ENCODE data around the gene STAT3.

DNA sequence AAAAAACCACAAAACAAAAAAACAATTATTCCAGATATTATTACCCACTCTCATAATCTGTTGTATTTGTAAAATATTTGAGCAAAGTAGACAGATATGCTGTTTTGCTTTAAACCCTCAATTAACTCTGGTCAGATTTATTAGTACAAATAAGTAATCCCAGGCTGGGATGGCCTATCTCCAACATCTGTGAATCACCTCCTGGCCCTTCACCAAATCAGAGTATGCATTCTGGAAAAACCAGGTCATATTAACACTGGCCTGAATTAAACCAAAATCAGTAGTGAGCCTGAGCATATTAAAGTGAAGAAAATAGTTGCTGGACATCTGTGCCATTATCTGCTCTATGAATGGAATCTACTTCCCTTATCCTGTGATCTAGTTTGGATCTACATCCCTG lies 41.0 kb downstream of the STAT3 start:
- TF ChIP-seq NFRKB (IDR thresholded peaks at IDR 0.05), result no peak
- no peak for TF ChIP-seq ZNF384 (IDR thresholded peaks at IDR 0.05)
- TF ChIP-seq HDGF (IDR thresholded peaks at IDR 0.05; ENCODE audit: borderline replicate concordance), result no peak
- no peak for TF ChIP-seq ARNT (IDR thresholded peaks at IDR 0.05)
- no peak for TF ChIP-seq SUZ12 (IDR thresholded peaks at IDR 0.05)
- TF ChIP-seq ELF4 (IDR thresholded peaks at IDR 0.05), result no peak
- TF ChIP-seq CTBP1 (IDR thresholded peaks at IDR 0.05; ENCODE audit: borderline replicate concordance), result no peak
- no peak for TF ChIP-seq TARDBP (IDR thresholded peaks at IDR 0.05)
- TF ChIP-seq BHLHE40 (IDR thresholded peaks at IDR 0.05; ENCODE audit: borderline replicate concordance), result no peak

Data from HEK293T (cell line).